GM12873 (cell line): ENCODE data around the gene NAT8L.

Source experiments
- CTCF ChIP-seq: IDR thresholded peaks from 2 replicates; pipeline ENCODE4 v1.5.1; 2012; ENCODE audit warnings: low read depth, mild to moderate bottlenecking, moderate library complexity, low read length, control low read depth; ENCODE audit not compliant: insufficient read depth; ENCODE audit errors: missing control alignments

Gene NAT8L

GRCh38 chr4:2082627-2083026 is 23.5 kb downstream of the NAT8L start:
- no peak for TF ChIP-seq CTCF

- TF ChIP-seq CTCF, result no peak
Observed at GRCh38 chr4:2083116-2083825, 24.1 kb downstream of the NAT8L start.

GRCh38 chr4:2083826-2084160 is 24.7 kb downstream of the NAT8L start:
- no peak for TF ChIP-seq CTCF

GRCh38 chr4:2084316-2084715 is 25.2 kb downstream of the NAT8L start:
- TF ChIP-seq CTCF, result no peak

- no peak for TF ChIP-seq CTCF
Observed at GRCh38 chr4:2085496-2085901, 26.4 kb downstream of the NAT8L start.

- TF ChIP-seq CTCF, result no peak
Observed at GRCh38 chr4:2087170-2087569, 28.0 kb downstream of the NAT8L start.

GRCh38 chr4:2089222-2089621 is 30.1 kb downstream of the NAT8L start:
- TF ChIP-seq CTCF, result no peak
